K562 (cell line): ENCODE results near the gene METTL23. TPM values are rescaled to one million over a fixed set of nuclear protein-coding genes. Genes with fewer than 3 reads are reported as not detected.

Experiments
- DDX20 ChIP-seq: fragments of 450-650 bp; IDR thresholded peaks from 2 replicates; pipeline ENCODE4 v1.6.1; 2016; ENCODE audit warnings: missing genetic modification characterization, low read depth, mild to moderate bottlenecking, missing compliant biosample characterization, moderate library complexity
- ETV6 ChIP-seq, 3 experiments: fragments of 150-350 bp in 1 of 3; sonication (generic) in 1 of 3; formaldehyde crosslinking in 1 of 3; IDR thresholded peaks; 2 replicates each; pipeline versions ENCODE4 v1.6.1 to v1.8.0; 2014 to 2022; ENCODE audit warnings: borderline replicate concordance in 2 of 3, low read depth in 2 of 3, antibody characterized with exemption in 1 of 3, low read length in 1 of 3, mild to moderate bottlenecking in 1 of 3, missing genetic modification reagents in 1 of 3
- HDAC6 ChIP-seq: IDR thresholded peaks from 2 replicates; pipeline ENCODE4 v1.6.1; 2012; ENCODE audit warnings: low read depth, mild to moderate bottlenecking, control low read depth, inconsistent platforms, low read length, moderate library complexity
- KHSRP ChIP-seq: fragments of 450-650 bp; IDR thresholded peaks from 2 replicates; pipeline ENCODE4 v1.6.1; 2017
- POLR2G ChIP-seq: fragments of 200-400 bp; formaldehyde crosslinking; IDR thresholded peaks from 2 replicates; pipeline ENCODE4 v1.6.1; 2017; ENCODE audit warnings: low read depth, mild to moderate bottlenecking, antibody characterized with exemption, low read length, moderate library complexity
- TARDBP ChIP-seq: fragments of 450-650 bp; IDR thresholded peaks from 2 replicates; pipeline ENCODE4 v1.6.1; 2016
- ZNF444 ChIP-seq: fragments of 250-450 bp; sonication (Bioruptor Pico); IDR thresholded peaks from 2 replicates; pipeline ENCODE4 v1.4.0; 2020; ENCODE audit warnings: mild to moderate bottlenecking, moderate library complexity
- ZNF551 ChIP-seq: fragments of 250-450 bp; sonication (Bioruptor Pico); IDR thresholded peaks from 2 replicates; pipeline ENCODE4 v1.5.0; 2021; ENCODE audit warnings: mild to moderate bottlenecking, moderate library complexity
- polyA plus RNA-seq, 8 experiments: library from polyadenylated mRNA; depleted of rRNA in 4 of 8; stranded (reverse) in 5 of 8; unstranded in 3 of 8; fragments of >200 nt; fragmentation: Nextera tagmentation in 2 of 8; fragmentation: Illumina TruSeq in 1 of 8; extraction: Ambion mirVana in 2 of 8; extraction: Trizol in 1 of 8; gene quantifications; 2 replicates each; pipeline versions ENCODE4 v1.2.1 to v1.2.3, GENCODE V29; 2011 to 2014; ENCODE audit warnings: inconsistent platforms in 1 of 8, missing spikeins in 1 of 8
- total RNA-seq, 7 experiments: library from RNA; depleted of rRNA in 6 of 7; stranded (reverse); fragments of >200 nt in 6 of 7; fragmentation: Illumina TruSeq in 2 of 7; extraction: Trizol in 2 of 7; gene quantifications; 2 replicates each; pipeline versions ENCODE4 v1.2.1 to v1.2.3, GENCODE V29; 2011 to 2021; ENCODE audit warnings: low replicate concordance in 1 of 7
- TF ChIP-seq, protein P1 (sequence below), 2 experiments: IDR thresholded peaks; 2 replicates each; pipeline ENCODE4 v1.6.1; 2012; ENCODE audit warnings: improper control_type of control experiment in 2 of 2, low read depth in 2 of 2, low read length in 2 of 2, borderline replicate concordance in 1 of 2
- TF ChIP-seq, protein P2 (sequence below): fragments of 200-800 bp; sonication (Bioruptor generic); IDR thresholded peaks from 2 replicates; pipeline ENCODE4 v1.6.1; 2017; ENCODE audit warnings: missing genetic modification characterization, missing compliant biosample characterization
- TF ChIP-seq, protein P3 (sequence below): fragments of 150-350 bp; IDR thresholded peaks from 2 replicates; pipeline ENCODE4 v1.6.1; 2014; ENCODE audit warnings: low read depth, mild to moderate bottlenecking, low read length, borderline replicate concordance
- TF ChIP-seq, protein P4 (sequence below): sonication (generic); formaldehyde crosslinking; IDR thresholded peaks from 2 replicates; pipeline ENCODE4 v1.8.1; 2022; ENCODE audit warnings: missing genetic modification reagents
- TF ChIP-seq, protein P5 (sequence below): sonication (generic); formaldehyde crosslinking; IDR thresholded peaks from 2 replicates; pipeline ENCODE4 v1.8.1; 2023; ENCODE audit warnings: mild to moderate bottlenecking, missing genetic modification reagents, moderate library complexity
- TF ChIP-seq, protein P6 (sequence below): fragments of 250-450 bp; sonication (Bioruptor Pico); IDR thresholded peaks from 2 replicates; pipeline ENCODE4 v1.8.0; 2021; ENCODE audit warnings: mild to moderate bottlenecking, moderate library complexity

The METTL23 gene
- total and polyA plus RNA-seq, 9 of the 15 experiments (the other 6 are each of a cell fraction or from before 2014, with no cell fraction given), result 29.4 to 67.3 (median 41.6) TPM

DNA sequence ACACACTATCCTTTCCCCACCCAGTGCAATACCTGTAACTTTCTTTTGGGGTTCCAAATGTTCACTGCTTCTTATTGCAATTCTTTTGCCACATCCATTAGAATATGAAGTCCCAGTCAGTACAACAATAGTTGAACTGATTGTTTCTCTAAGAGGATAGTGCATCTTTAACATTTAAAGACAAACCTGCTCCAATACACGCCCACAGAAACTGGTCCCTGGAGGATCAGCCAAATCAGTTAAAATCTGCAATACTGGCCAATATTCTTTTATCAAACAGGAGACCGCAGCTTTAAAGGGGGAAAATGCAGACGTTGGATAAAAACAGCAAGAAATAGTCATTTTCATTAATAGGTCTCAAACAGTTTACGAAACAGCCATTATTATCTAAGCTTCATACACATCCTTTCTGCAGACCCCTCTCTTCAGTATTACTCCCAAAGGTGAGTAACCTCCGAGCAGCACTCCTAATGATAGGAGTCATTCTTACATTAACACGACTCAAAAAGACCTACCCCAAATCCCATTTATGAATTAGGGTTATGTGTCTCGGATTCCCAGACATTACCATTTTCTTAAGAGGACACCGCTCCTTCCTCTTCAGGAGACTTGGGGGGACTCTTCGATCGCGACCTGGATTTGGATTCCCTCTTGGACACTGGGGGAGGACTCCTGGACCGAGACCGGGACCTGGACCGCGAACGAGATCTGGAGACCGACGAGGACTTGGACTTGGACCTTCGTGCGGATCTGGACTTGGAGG, 9.1 kb downstream of the METTL23 start (continued):
- TF ChIP-seq, protein P1, sequence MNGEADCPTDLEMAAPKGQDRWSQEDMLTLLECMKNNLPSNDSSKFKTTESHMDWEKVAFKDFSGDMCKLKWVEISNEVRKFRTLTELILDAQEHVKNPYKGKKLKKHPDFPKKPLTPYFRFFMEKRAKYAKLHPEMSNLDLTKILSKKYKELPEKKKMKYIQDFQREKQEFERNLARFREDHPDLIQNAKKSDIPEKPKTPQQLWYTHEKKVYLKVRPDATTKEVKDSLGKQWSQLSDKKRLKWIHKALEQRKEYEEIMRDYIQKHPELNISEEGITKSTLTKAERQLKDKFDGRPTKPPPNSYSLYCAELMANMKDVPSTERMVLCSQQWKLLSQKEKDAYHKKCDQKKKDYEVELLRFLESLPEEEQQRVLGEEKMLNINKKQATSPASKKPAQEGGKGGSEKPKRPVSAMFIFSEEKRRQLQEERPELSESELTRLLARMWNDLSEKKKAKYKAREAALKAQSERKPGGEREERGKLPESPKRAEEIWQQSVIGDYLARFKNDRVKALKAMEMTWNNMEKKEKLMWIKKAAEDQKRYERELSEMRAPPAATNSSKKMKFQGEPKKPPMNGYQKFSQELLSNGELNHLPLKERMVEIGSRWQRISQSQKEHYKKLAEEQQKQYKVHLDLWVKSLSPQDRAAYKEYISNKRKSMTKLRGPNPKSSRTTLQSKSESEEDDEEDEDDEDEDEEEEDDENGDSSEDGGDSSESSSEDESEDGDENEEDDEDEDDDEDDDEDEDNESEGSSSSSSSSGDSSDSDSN (IDR thresholded peaks at IDR 0.05; ENCODE audit: borderline replicate concordance in 1 of 2, low read depth in 2 of 2, low read length in 2 of 2), result no peak
- TF ChIP-seq, protein P2, sequence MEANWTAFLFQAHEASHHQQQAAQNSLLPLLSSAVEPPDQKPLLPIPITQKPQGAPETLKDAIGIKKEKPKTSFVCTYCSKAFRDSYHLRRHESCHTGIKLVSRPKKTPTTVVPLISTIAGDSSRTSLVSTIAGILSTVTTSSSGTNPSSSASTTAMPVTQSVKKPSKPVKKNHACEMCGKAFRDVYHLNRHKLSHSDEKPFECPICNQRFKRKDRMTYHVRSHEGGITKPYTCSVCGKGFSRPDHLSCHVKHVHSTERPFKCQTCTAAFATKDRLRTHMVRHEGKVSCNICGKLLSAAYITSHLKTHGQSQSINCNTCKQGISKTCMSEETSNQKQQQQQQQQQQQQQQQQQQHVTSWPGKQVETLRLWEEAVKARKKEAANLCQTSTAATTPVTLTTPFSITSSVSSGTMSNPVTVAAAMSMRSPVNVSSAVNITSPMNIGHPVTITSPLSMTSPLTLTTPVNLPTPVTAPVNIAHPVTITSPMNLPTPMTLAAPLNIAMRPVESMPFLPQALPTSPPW (CRISPR knock-in tag), result no peak
- TF ChIP-seq ZNF551 (CRISPR knock-in tag) (no peak), POLR2G (no peak), ETV6 (IDR thresholded peaks at IDR 0.05; ENCODE audit: borderline replicate concordance in 1 of 2, low read depth in 2 of 2, low read length in 1 of 2) (no peak), ETV6 (CRISPR knock-in tag; IDR thresholded peaks at IDR 0.05; ENCODE audit: borderline replicate concordance) (no peak), TARDBP (no peak), DDX20 (tag) (no peak), KHSRP (no peak), ZNF444 (CRISPR knock-in tag) (no peak), HDAC6 (no peak)
- TF ChIP-seq, protein P3, sequence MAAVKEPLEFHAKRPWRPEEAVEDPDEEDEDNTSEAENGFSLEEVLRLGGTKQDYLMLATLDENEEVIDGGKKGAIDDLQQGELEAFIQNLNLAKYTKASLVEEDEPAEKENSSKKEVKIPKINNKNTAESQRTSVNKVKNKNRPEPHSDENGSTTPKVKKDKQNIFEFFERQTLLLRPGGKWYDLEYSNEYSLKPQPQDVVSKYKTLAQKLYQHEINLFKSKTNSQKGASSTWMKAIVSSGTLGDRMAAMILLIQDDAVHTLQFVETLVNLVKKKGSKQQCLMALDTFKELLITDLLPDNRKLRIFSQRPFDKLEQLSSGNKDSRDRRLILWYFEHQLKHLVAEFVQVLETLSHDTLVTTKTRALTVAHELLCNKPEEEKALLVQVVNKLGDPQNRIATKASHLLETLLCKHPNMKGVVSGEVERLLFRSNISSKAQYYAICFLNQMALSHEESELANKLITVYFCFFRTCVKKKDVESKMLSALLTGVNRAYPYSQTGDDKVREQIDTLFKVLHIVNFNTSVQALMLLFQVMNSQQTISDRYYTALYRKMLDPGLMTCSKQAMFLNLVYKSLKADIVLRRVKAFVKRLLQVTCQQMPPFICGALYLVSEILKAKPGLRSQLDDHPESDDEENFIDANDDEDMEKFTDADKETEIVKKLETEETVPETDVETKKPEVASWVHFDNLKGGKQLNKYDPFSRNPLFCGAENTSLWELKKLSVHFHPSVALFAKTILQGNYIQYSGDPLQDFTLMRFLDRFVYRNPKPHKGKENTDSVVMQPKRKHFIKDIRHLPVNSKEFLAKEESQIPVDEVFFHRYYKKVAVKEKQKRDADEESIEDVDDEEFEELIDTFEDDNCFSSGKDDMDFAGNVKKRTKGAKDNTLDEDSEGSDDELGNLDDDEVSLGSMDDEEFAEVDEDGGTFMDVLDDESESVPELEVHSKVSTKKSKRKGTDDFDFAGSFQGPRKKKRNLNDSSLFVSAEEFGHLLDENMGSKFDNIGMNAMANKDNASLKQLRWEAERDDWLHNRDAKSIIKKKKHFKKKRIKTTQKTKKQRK, result no peak
- TF ChIP-seq, protein P4, sequence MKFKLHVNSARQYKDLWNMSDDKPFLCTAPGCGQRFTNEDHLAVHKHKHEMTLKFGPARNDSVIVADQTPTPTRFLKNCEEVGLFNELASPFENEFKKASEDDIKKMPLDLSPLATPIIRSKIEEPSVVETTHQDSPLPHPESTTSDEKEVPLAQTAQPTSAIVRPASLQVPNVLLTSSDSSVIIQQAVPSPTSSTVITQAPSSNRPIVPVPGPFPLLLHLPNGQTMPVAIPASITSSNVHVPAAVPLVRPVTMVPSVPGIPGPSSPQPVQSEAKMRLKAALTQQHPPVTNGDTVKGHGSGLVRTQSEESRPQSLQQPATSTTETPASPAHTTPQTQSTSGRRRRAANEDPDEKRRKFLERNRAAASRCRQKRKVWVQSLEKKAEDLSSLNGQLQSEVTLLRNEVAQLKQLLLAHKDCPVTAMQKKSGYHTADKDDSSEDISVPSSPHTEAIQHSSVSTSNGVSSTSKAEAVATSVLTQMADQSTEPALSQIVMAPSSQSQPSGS (CRISPR knock-in tag), result no peak
- TF ChIP-seq, protein P5, sequence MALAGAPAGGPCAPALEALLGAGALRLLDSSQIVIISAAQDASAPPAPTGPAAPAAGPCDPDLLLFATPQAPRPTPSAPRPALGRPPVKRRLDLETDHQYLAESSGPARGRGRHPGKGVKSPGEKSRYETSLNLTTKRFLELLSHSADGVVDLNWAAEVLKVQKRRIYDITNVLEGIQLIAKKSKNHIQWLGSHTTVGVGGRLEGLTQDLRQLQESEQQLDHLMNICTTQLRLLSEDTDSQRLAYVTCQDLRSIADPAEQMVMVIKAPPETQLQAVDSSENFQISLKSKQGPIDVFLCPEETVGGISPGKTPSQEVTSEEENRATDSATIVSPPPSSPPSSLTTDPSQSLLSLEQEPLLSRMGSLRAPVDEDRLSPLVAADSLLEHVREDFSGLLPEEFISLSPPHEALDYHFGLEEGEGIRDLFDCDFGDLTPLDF (CRISPR knock-in tag), result no peak; the same call in 1 of the 2 replicates
- TF ChIP-seq, protein P6, sequence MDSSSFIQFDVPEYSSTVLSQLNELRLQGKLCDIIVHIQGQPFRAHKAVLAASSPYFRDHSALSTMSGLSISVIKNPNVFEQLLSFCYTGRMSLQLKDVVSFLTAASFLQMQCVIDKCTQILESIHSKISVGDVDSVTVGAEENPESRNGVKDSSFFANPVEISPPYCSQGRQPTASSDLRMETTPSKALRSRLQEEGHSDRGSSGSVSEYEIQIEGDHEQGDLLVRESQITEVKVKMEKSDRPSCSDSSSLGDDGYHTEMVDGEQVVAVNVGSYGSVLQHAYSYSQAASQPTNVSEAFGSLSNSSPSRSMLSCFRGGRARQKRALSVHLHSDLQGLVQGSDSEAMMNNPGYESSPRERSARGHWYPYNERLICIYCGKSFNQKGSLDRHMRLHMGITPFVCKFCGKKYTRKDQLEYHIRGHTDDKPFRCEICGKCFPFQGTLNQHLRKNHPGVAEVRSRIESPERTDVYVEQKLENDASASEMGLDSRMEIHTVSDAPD, result no peak
